CD1c-positive myeloid dendritic cell (primary cell): ENCODE results near the gene ARFGAP1.
A peak's percentile ranks its signal among the peaks of the same experiment; 100 is the strongest.

Experiments used
- DNase-seq: peaks from one replicate; pipeline ENCODE4 v3.0.0-alpha.2; 2016; ENCODE audit errors: extremely low spot score

Gene ARFGAP1

GRCh38 chr20:63307538-63308217, 35.1 kb downstream of the ARFGAP1 start:
- DNase-seq, result no peak

GRCh38 chr20:63308218-63308911, 35.8 kb downstream of the ARFGAP1 start:
- no peak for DNase-seq

GRCh38 chr20:63309261-63310071, 36.9 kb downstream of the ARFGAP1 start:
- DNase-seq, result peak; percentile 38

DNA sequence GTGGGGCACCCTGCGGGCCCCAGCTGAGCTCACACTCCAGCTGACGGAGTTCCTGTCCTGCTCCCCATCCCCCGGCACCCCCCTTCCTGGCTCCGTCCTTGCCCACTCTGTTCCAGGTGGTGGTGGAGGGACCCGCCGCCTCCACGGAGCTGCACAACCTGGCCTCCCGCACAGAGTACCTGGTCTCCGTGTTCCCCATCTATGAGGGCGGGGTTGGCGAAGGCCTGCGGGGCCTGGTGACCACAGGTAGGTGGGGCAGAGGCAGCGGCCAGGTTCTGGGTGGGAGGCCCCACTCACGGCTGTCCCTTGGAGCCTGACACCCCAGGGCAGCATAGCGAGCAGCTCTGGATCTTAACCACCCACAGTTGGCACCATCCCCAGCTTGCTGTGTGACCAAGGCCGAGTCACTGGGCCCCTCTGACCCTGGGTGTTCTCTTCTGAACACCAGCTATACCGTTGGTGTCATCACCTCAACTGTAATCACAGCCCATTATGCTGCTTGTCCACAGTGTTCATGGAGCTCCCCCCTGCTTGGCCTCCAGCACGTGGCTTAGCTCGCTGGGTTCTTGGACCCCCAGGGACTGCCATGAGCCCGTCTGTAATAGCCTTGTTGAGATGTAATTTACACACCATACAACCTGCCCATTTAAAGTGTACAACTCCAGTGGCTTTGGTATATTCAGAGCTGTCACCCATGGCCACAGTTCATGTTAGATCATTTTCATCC, 37.8 kb downstream of the ARFGAP1 start:
- DNase-seq, result no peak

- no peak for DNase-seq
Measured at GRCh38 chr20:63311186-63311832, 38.7 kb downstream of the ARFGAP1 start.

DNA sequence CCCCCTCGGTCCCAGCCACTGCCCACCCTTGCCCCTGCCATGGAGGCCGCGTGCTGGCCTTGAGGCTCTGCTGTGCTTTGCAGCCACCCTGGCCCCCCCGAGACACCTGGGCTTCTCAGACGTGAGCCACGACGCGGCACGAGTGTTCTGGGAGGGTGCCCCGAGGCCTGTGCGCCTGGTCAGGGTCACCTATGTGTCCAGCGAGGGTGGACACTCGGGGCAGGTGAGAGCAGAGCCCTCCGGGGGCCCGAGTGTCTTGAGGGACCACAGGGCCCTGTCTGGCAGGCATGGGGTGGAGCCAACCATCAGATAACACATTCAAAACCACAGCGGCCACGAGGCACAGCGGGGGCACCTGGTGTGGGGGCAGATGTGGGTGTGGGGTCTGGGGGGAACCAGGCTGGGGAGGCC, 39.2 kb downstream of the ARFGAP1 start:
- DNase-seq, result no peak

GRCh38 chr20:63312273-63312672, 39.7 kb downstream of the ARFGAP1 start:
- no peak for DNase-seq

- no peak for DNase-seq
Measured at GRCh38 chr20:63312690-63313348, 40.2 kb downstream of the ARFGAP1 start.

GRCh38 chr20:63313349-63314014, 40.9 kb downstream of the ARFGAP1 start:
- no peak for DNase-seq

GRCh38 chr20:63314015-63314471, 41.4 kb downstream of the ARFGAP1 start:
- no peak for DNase-seq

GRCh38 chr20:63314566-63315239, 42.1 kb downstream of the ARFGAP1 start:
- no peak for DNase-seq

DNA sequence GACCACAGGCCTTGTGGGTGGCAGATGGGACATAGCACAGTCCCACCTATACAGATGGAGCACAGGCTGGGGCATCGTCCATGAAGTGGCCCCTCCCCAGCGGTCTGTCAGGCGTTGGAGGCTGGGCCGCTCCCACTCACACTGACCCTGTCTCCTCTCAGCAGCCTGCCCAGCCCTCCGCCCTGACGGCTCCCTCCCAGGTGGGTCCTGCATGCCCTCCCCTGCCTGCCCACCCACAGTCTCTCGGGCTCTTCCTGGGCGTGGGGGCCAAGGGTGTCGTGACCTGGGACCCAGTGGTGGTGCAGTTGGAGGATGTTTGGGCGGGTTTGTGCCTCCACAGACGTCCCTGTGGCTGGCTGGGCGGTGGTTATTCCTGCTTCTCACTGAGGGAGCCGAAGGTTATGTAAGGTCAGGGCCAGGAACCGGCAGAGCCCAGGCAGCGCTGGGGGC, 42.7 kb downstream of the ARFGAP1 start:
- DNase-seq, result no peak

- no peak for DNase-seq
Measured at GRCh38 chr20:63315731-63316491, 43.3 kb downstream of the ARFGAP1 start.

DNA sequence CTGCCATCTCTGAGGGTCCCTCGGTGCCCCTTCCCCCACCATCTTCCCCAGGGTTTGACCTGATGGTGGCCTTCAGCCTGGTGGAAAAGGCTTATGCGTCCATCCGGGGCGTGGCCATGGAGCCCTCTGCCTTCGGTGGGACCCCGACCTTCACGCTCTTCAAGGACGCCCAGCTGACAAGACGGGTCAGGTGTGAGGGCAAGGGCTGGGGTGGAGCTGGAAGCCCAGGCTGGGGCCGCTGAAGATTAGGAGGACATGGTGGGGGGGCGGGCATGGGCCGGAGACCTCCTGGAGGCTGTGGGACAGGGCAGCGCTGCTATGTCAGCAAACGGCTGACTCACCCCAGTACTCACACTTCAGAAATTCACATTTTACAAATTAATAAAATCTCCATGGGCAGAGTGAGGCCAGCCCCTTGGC, 43.9 kb downstream of the ARFGAP1 start:
- no peak for DNase-seq

- no peak for DNase-seq
Measured at GRCh38 chr20:63317061-63317460, 44.4 kb downstream of the ARFGAP1 start.

DNA sequence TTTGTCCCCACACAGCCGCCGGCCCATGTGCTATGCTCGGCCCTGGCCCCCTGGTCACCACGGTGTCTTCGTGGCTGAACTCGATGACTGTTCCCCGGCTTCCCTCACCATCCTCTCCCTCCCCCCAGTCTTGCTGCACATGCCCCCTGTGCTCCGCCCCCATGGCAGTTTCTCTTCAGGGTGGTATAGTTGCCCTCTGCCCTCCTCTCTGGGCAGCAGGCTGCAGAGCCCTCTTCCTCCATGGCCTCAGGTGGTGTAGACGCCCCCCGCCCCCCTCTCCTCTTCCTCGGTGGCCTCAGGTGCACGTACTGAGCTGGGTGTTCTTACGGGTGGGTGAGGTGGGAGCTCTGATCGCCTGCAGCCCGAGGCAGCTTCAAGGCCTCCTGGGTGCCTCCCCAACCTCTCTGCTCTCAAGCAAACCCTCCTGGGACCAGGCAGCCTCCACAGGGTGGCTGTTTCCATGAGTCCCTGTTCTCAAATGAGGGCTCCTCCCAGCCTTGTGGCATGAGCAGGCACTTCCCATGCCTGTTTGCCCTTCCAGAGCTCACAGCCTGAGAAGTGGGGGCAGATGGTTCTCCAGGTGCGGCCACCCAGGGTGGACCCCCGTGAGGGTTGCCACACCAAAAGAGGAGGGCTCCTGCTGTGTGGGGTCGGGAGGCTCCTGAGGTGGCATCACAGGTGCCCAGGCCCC, 45.1 kb downstream of the ARFGAP1 start:
- DNase-seq, result no peak

DNA sequence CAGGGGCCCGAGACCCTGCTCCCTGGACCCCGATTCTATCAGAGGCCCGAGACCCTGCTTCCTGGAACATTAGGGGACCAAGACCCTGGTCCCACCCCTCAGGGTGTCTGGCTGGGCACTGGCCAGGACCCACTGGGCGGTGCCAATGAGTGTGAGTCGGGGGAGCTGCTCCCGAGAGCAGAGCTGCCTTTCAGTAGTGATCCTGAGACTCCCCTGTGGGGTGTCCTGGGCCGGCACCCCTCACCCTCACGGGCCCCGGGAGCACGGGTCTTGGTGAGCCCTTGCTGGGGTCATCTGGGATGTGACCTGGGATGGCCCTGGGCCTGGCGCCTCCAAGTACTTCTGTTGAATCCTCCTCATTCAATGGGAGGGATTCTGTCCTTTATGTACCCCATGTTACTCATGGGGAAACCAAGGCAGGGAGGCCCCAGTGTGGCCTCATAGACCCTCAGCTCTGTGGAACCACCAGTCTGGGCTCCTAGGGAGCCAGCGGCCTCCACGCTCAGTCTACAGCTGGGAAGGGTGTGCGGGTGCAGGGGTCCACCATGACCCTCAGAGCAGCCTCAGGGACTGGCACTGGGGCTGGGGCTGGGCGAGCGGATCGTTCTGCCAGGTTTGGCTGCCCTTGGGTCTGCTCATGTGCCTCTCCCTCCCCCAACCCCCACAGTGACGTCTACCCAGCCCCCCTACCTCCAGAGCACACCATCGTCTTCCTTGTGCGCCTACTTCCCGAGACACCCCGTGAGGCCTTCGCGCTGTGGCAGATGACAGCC, 46.0 kb downstream of the ARFGAP1 start:
- DNase-seq, result no peak
